Gastrocnemius medialis (tissue), 4 donors: ENCODE results near the gene BLVRB.

Source experiments
- POLR2A ChIP-seq, 2 donors: fragments of 450-650 bp; IDR thresholded peaks; one replicate each; pipeline ENCODE4 v1.6.1; 2017; ENCODE audit warnings: antibody characterized with exemption in 2 of 2, mild to moderate bottlenecking in 2 of 2, moderate library complexity in 2 of 2
- TF ChIP-seq, protein P1 (sequence below), 5 experiments: fragments of 450-650 bp in 3 of 5; fragments of 200-600 bp in 2 of 5; sonication (generic) in 2 of 5; IDR thresholded peaks in 4 of 5; conservative IDR thresholded peaks in 1 of 5; 1 replicate in 4 of 5; 2 replicates in 1 of 5; pipeline ENCODE4 v1.5.1; 2016 to 2019; ENCODE audit warnings: antibody characterized with exemption in 5 of 5, mild to moderate bottlenecking in 3 of 5, moderate library complexity in 3 of 5

DNA sequence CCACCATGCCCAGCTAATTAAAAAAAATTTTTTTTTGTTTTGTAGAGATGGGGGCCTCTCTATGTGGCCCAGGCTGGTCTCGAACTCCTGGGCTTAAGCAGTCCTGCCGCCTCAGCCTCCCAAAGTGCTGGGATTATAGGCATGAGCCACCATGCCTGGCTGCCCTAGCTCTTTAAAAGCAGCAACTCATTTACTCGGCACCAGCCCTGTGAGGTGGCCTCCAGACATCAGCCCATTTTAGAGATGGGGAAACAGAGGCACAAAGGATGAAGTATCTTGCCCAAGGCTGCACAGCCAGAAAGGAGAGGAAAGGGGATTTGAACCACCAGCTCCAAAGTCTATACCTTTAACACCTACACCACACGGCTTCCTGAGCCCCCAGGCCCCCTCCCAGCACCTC, 52.7 kb downstream of the BLVRB start:
- no peak for TF ChIP-seq POLR2A (IDR thresholded peaks at IDR 0.05)
- TF ChIP-seq, protein P1, sequence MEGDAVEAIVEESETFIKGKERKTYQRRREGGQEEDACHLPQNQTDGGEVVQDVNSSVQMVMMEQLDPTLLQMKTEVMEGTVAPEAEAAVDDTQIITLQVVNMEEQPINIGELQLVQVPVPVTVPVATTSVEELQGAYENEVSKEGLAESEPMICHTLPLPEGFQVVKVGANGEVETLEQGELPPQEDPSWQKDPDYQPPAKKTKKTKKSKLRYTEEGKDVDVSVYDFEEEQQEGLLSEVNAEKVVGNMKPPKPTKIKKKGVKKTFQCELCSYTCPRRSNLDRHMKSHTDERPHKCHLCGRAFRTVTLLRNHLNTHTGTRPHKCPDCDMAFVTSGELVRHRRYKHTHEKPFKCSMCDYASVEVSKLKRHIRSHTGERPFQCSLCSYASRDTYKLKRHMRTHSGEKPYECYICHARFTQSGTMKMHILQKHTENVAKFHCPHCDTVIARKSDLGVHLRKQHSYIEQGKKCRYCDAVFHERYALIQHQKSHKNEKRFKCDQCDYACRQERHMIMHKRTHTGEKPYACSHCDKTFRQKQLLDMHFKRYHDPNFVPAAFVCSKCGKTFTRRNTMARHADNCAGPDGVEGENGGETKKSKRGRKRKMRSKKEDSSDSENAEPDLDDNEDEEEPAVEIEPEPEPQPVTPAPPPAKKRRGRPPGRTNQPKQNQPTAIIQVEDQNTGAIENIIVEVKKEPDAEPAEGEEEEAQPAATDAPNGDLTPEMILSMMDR (IDR thresholded peaks at IDR 0.05 in 4 of 5, conservative IDR thresholded peaks at IDR 0.05 in 1 of 5): no peak
